IMR-90 (cell line): Measurements from ENCODE around the gene KMT2A. TPM values are rescaled to one million over a fixed set of nuclear protein-coding genes. Genes with fewer than 3 reads are reported as not detected.

Source experiments
- ATAC-seq: fragments of 200-7000 bp; cut with Tn5 transposase; 2 replicates; pipeline ENCODE4 v1.9.1; 2020; ENCODE audit warnings: low read depth, mild to moderate bottlenecking, moderate library complexity
- BruUV-seq: library from RNA; stranded (reverse); fragments of 400-500 nt; replicated peaks from 2 replicates; lab custom pipeline; 2021; lab: Mats Ljungman, UMichigan
- CTCF ChIA-PET: fragments of 300-600 bp; formaldehyde crosslinking; extraction: SDS; loops from one replicate; lab custom pipeline; 2021; ENCODE audit warnings: antibody characterized with exemption; lab: Yijun Ruan, JAX
- POLR2A ChIA-PET: fragments of 300-600 bp; sonication (Branson Sonifier 250); formaldehyde crosslinking; loops from one replicate; lab custom pipeline; 2022; ENCODE audit warnings: antibody characterized with exemption; ENCODE audit not compliant: unreplicated experiment; lab: Charles Lee
- DNase-seq: peaks from one replicate; pipeline ENCODE4 v3.0.0; 2013
- H2AFZ ChIP-seq: replicated peaks from 2 replicates; pipeline ENCODE3; 2013; ENCODE audit warnings: low read length, mild to moderate bottlenecking; ENCODE audit not compliant: poor library complexity
- H2AK5ac ChIP-seq: 2 replicates; pipeline ENCODE4 v1.6.1; 2013; ENCODE audit warnings: low read depth, low read length, inconsistent platforms
- H2AK9ac ChIP-seq: replicated peaks from 2 replicates; pipeline ENCODE3; 2013; ENCODE audit warnings: mild to moderate bottlenecking, low read depth, low read length, moderate library complexity; ENCODE audit not compliant: poor library complexity
- H2BK120ac ChIP-seq: 2 replicates; pipeline ENCODE4 v1.6.1; 2013; ENCODE audit warnings: low read depth, low read length, inconsistent platforms
- H2BK15ac ChIP-seq: 3 replicates; pipeline ENCODE4 v1.6.1; 2013; ENCODE audit warnings: low read depth, low read length, inconsistent platforms
- H2BK20ac ChIP-seq: 2 replicates; pipeline ENCODE4 v1.6.1; 2013; ENCODE audit warnings: low read depth, mild to moderate bottlenecking, inconsistent platforms, low read length, moderate library complexity
- H2BK5ac ChIP-seq: 2 replicates; pipeline ENCODE4 v1.6.1; 2013; ENCODE audit warnings: mild to moderate bottlenecking, low read depth, low read length, inconsistent platforms; ENCODE audit not compliant: poor library complexity, severe bottlenecking
- H3K14ac ChIP-seq: replicated peaks from 2 replicates; pipeline ENCODE4 v1.6.1; 2013; ENCODE audit warnings: low read depth, low read length, inconsistent platforms
- H3K18ac ChIP-seq: 2 replicates; pipeline ENCODE4 v1.6.1; 2013; ENCODE audit warnings: low read depth, low read length, control low read depth
- H3K23ac ChIP-seq: 2 replicates; pipeline ENCODE4 v1.6.1; 2013; ENCODE audit warnings: low read depth, low read length, inconsistent platforms
- H3K27ac ChIP-seq: 2 replicates; pipeline ENCODE4 v1.5.1; 2013; ENCODE audit warnings: mild to moderate bottlenecking, control low read depth, low read length; ENCODE audit not compliant: insufficient read depth
- H3K27me3 ChIP-seq: 2 replicates; pipeline ENCODE4 v1.6.1; 2013; ENCODE audit warnings: low read length; ENCODE audit not compliant: control insufficient read depth, insufficient read depth
- H3K36me3 ChIP-seq: 2 replicates; pipeline ENCODE4 v1.6.1; 2013; ENCODE audit warnings: low read length, mixed read lengths; ENCODE audit not compliant: control insufficient read depth, insufficient read depth
- H3K4ac ChIP-seq: 2 replicates; pipeline ENCODE4 v1.6.1; 2013; ENCODE audit warnings: low read depth, low read length, inconsistent platforms
- H3K4me1 ChIP-seq: 2 replicates; pipeline ENCODE4 v1.6.1; 2013; ENCODE audit warnings: low read length, mixed read lengths; ENCODE audit not compliant: control insufficient read depth, insufficient read depth
- H3K4me2 ChIP-seq: 2 replicates; pipeline ENCODE4 v1.6.1; 2013; ENCODE audit warnings: low read depth, mild to moderate bottlenecking, control low read depth, low read length, moderate library complexity
- H3K4me3 ChIP-seq: 2 replicates; pipeline ENCODE4 v1.5.1; 2013; ENCODE audit warnings: low read depth, mild to moderate bottlenecking, control low read depth, low read length, moderate library complexity; ENCODE audit not compliant: insufficient read depth
- H3K56ac ChIP-seq: 2 replicates; pipeline ENCODE4 v1.6.1; 2013; ENCODE audit warnings: low read length, inconsistent platforms; ENCODE audit not compliant: insufficient read depth; ENCODE audit errors: extremely low read depth
- H3K79me1 ChIP-seq, 2 experiments: 2 replicates each; pipeline ENCODE4 v1.6.1; 2013; ENCODE audit warnings: low read length in 2 of 2, inconsistent platforms in 1 of 2, low read depth in 1 of 2
- H3K9ac ChIP-seq: 2 replicates; pipeline ENCODE4 v1.6.1; 2013; ENCODE audit warnings: low read depth, low read length, control low read depth
- H3K9me1 ChIP-seq: 2 replicates; pipeline ENCODE4 v1.6.1; 2013; ENCODE audit warnings: low read length, inconsistent platforms; ENCODE audit not compliant: insufficient read depth
- H3K9me3 ChIP-seq: 2 replicates; pipeline ENCODE4 v1.6.1; 2013; ENCODE audit warnings: low read length; ENCODE audit not compliant: control insufficient read depth, insufficient read depth
- H4K20me1 ChIP-seq: 2 replicates; pipeline ENCODE4 v1.6.1; 2013; ENCODE audit warnings: low read length, inconsistent platforms; ENCODE audit not compliant: insufficient read depth
- H4K5ac ChIP-seq: 2 replicates; pipeline ENCODE4 v1.6.1; 2013; ENCODE audit warnings: mild to moderate bottlenecking, low read depth, low read length, control low read depth
- H4K8ac ChIP-seq, 2 experiments: 2 replicates each; pipeline ENCODE4 v1.6.1; 2013; ENCODE audit warnings: low read depth in 2 of 2, low read length in 2 of 2, control low read depth in 1 of 2, inconsistent platforms in 1 of 2
- H4K91ac ChIP-seq: 2 replicates; pipeline ENCODE4 v1.6.1; 2013; ENCODE audit warnings: low read depth, low read length, inconsistent platforms; ENCODE audit not compliant: insufficient read depth
- BHLHE40 ChIP-seq: fragments of 150-350 bp; IDR thresholded peaks from 2 replicates; pipeline ENCODE4 v1.6.1; 2016; ENCODE audit warnings: mild to moderate bottlenecking, low read depth, low read length
- CEBPB ChIP-seq: IDR thresholded peaks from 2 replicates; pipeline ENCODE4 v1.6.1; 2012; ENCODE audit warnings: low read depth, low read length, improper control_type of control experiment
- CTCF ChIP-seq: conservative IDR thresholded peaks from 2 replicates; pipeline ENCODE4 v1.5.1; 2012; ENCODE audit warnings: mild to moderate bottlenecking, low read depth, low read length, improper control_type of control experiment
- FOS ChIP-seq: fragments of 150-350 bp; IDR thresholded peaks from 2 replicates; pipeline ENCODE4 v1.6.1; 2016; ENCODE audit warnings: low read depth, low read length
- MAFK ChIP-seq: IDR thresholded peaks from 2 replicates; pipeline ENCODE4 v1.6.1; 2012; ENCODE audit warnings: low read depth, low read length, improper control_type of control experiment
- RFX5 ChIP-seq: IDR thresholded peaks from 2 replicates; pipeline ENCODE4 v1.8.0; 2012; ENCODE audit warnings: low read depth, mild to moderate bottlenecking, low read length, moderate library complexity
- dilution Hi-C: fragments of 300-500 bp; cut with HindIII; formaldehyde crosslinking; loops from one replicate; pipeline ENCODE4 v1.14.3; 2018; ENCODE audit warnings: low sequenced_read_pairs; ENCODE audit not compliant: unreplicated experiment
- in situ Hi-C: fragments of 300-500 bp; cut with MboI; formaldehyde crosslinking; loops from 3 replicates; pipeline ENCODE4 v1.14.3; 2019; ENCODE audit warnings: low sequenced_read_pairs, inconsistent platforms, mixed read lengths
- intact Hi-C: fragments of 100-400 bp; cut with micrococcal nuclease; formaldehyde crosslinking; loops from 2 replicates; pipeline ENCODE4 v1.10.0; 2022
- polyA plus RNA-seq, 3 experiments: library from polyadenylated mRNA; depleted of rRNA; stranded (reverse); fragments of >200 nt; gene quantifications; 2 replicates each; pipeline ENCODE4 v1.2.3, GENCODE V29; 2012; ENCODE audit warnings: low replicate concordance in 1 of 3
- total RNA-seq: library from RNA; depleted of rRNA; stranded (reverse); fragments of >200 nt; gene quantifications from 2 replicates; pipeline ENCODE4 v1.2.3, GENCODE V29; 2012

The KMT2A gene
- total and polyA plus RNA-seq, 2 of the 4 experiments (the other 2 are of a cell fraction) = 18.2 to 21.1 TPM

GRCh38 chr11:118448294-118448693 is 12.0 kb downstream of the KMT2A start:
- H3K56ac ChIP-seq = no peak overlapping the region
- H2BK120ac ChIP-seq = no peak overlapping the region
- H3K27me3 ChIP-seq = no peaks in the 10 kb centered on the region
- H4K91ac ChIP-seq = no peak overlapping the region
- no peak overlapping the region for H2BK20ac ChIP-seq
- ChIA-PET CTCF (interaction anchor here (0.8 kb wide), 1 partner anchor 114 kb away, joined by 3 read pairs; no protein-coding TSS in a partner anchor), POLR2A (no interaction called here)
- H3K4me1 ChIP-seq = no peaks in the 10 kb centered on the region
- in situ Hi-C loops (no loop called here), intact Hi-C loops (no loop called here), dilution Hi-C loops (no loop called here)
- no peak overlapping the region for H2AK9ac ChIP-seq
- no TSS peak for BruUV-seq
- no peak overlapping the region for H4K8ac ChIP-seq
- H2AK5ac ChIP-seq = no peak overlapping the region
- no peak overlapping the region for H3K27ac ChIP-seq
- no peak overlapping the region for H3K18ac ChIP-seq
- no peak overlapping the region for H3K4me3 ChIP-seq
- TF ChIP-seq MAFK = no peak
- no peak for TF ChIP-seq RFX5
- no peak for TF ChIP-seq BHLHE40
- TF ChIP-seq FOS = no peak
- no peak for TF ChIP-seq CTCF
- peak; percentile 73 for TF ChIP-seq CEBPB
- H3K9me3 ChIP-seq = no peaks in the 10 kb centered on the region
- peaks cover 30 to 65% of the 10 kb centered on the region in 2 experiments for H3K79me1 ChIP-seq
- peaks cover 4% of the 10 kb centered on the region; the same call in 1 of the 2 replicates for H3K9me1 ChIP-seq
- no peak overlapping the region for H4K5ac ChIP-seq
- H2AFZ ChIP-seq = no peak overlapping the region
- H3K4ac ChIP-seq = no peak overlapping the region
- H3K14ac ChIP-seq = no peak overlapping the region
- H3K23ac ChIP-seq = no peak overlapping the region
- H2BK5ac ChIP-seq = no peak overlapping the region
- no peak overlapping the region for H3K9ac ChIP-seq
- H3K36me3 ChIP-seq = peaks cover 5% of the 10 kb centered on the region; the same call in 1 of the 2 replicates
- H2BK15ac ChIP-seq = no peak overlapping the region
- DNase-seq (peak; percentile 49), ATAC-seq (peak; percentile 63)
- H4K20me1 ChIP-seq = peaks cover 65% of the 10 kb centered on the region
- no peak overlapping the region for H3K4me2 ChIP-seq
